ENCODE results near the gene TUBGCP3. TPM values are rescaled to one million over a fixed set of nuclear protein-coding genes. Genes with fewer than 3 reads are reported as not detected.
"Not testable (repeated sequence)": the region's sequence is repeated elsewhere in the genome, so short reads cannot be mapped to it uniquely, and the experiment has no call there.

TUBGCP3 gene
- total and polyA plus RNA-seq, 2 donors (not counting 1 experiment from before 2014, with no cell fraction given), result 30.6 to 65.1 TPM

GRCh38 chr13:112635323-112635722 lies 47.4 kb upstream of the TUBGCP3 start:
- Histone ChIP-seq H3K36me3 (replicated peaks in 1 of 2; ENCODE audit: control extremely low read depth in 1 of 2, control insufficient read depth in 1 of 2, extremely low read depth in 1 of 2, insufficient read depth in 2 of 2, low read length in 1 of 2) (no peaks in the 10 kb centered on the region), H3K9ac (ENCODE audit: low read length) (no peak overlapping the region), H3K27ac (ENCODE audit: low read length in 2 of 2) (no peak overlapping the region), H3K4me1 (ENCODE audit: control insufficient read depth in 2 of 2, insufficient read depth in 2 of 2, low read length in 2 of 2) (no peaks in the 10 kb centered on the region), H3K79me2 (ENCODE audit: control insufficient read depth, insufficient read depth, low read length) (no peaks in the 10 kb centered on the region), H3K4me2 (replicated peaks; ENCODE audit: low read depth, low read length, poor library complexity, severe bottlenecking) (no peak overlapping the region), H3K27me3 (replicated peaks in 1 of 4; ENCODE audit: control extremely low read depth in 1 of 4, control insufficient read depth in 3 of 4, insufficient read depth in 4 of 4, low read length in 3 of 4) (peaks cover 0 to 22% (median 4%) of the 10 kb centered on the region in 4 experiments), H2AFZ (ENCODE audit: insufficient read depth, low read depth, low read length, poor library complexity, severe bottlenecking) (no peak overlapping the region), H3K4me3 (ENCODE audit: control extremely low read depth in 1 of 5, extremely low read depth in 1 of 5, insufficient read depth in 1 of 5, low read depth in 2 of 5, low read length in 4 of 5) (no peak overlapping the region), H3K9me3 (ENCODE audit: control extremely low read depth in 1 of 3, control insufficient read depth in 2 of 3, insufficient read depth in 1 of 3, low read length in 2 of 3) (peaks cover 0 to 3% (median 0%) of the 10 kb centered on the region in 3 donors), H4K20me1 (ENCODE audit: control insufficient read depth, insufficient read depth, low read length, poor library complexity, severe bottlenecking) (no peaks in the 10 kb centered on the region)
- TF ChIP-seq EZH2 (IDR thresholded peaks at IDR 0.05; ENCODE audit: borderline replicate concordance, insufficient read depth, low read depth, low read length, poor library complexity, severe bottlenecking), result no peak
- TF ChIP-seq CTCF (IDR thresholded peaks at IDR 0.05), result no peak
- ATAC-seq (ENCODE audit: low read depth) (no peak), DNase-seq (no peak)
- Mint-ChIP-seq H3K27ac (no peak overlapping the region), H3K9me3 (ENCODE audit: insufficient read depth) (no peaks in the 10 kb centered on the region), H3K4me1 (peaks cover under 1% of the 10 kb centered on the region), H3K4me3 (no peak overlapping the region), H3K27me3 (peaks cover 24% of the 10 kb centered on the region)
- 82% methylated on average over 4 of the region's 6 CpGs for WGBS (ENCODE audit: insufficient coverage)
- CTCF ChIA-PET, result interaction anchor here (1.3 kb wide), 1 partner anchor 239 kb away, joined by 4 read pairs; no protein-coding TSS in a partner anchor
- intact Hi-C loops (cut with micrococcal nuclease), result no loop called here
- POLR2A ChIA-PET, result no interaction called here

GRCh38 chr13:112634102-112634501 lies 46.1 kb upstream of the TUBGCP3 start:
- Mint-ChIP-seq H3K27me3 (peaks cover 18% of the 10 kb centered on the region), H3K9me3 (ENCODE audit: insufficient read depth) (no peaks in the 10 kb centered on the region), H3K27ac (no peak overlapping the region), H3K4me3 (no peak overlapping the region), H3K4me1 (no peaks in the 10 kb centered on the region)
- Histone ChIP-seq H2AFZ (ENCODE audit: insufficient read depth, low read depth, low read length, poor library complexity, severe bottlenecking) (no peak overlapping the region), H3K27ac (ENCODE audit: low read length in 2 of 2) (no peak overlapping the region), H3K4me1 (ENCODE audit: control insufficient read depth in 2 of 2, insufficient read depth in 2 of 2, low read length in 2 of 2) (no peaks in the 10 kb centered on the region), H3K9ac (ENCODE audit: low read length) (no peak overlapping the region), H3K9me3 (ENCODE audit: control extremely low read depth in 1 of 3, control insufficient read depth in 2 of 3, insufficient read depth in 1 of 3, low read length in 2 of 3) (peaks cover 0 to 3% (median 0%) of the 10 kb centered on the region in 3 donors), H3K27me3 (replicated peaks in 1 of 4; ENCODE audit: control extremely low read depth in 1 of 4, control insufficient read depth in 3 of 4, insufficient read depth in 4 of 4, low read length in 3 of 4) (peaks cover 0 to 11% (median 3%) of the 10 kb centered on the region in 4 experiments), H3K4me2 (replicated peaks; ENCODE audit: low read depth, low read length, poor library complexity, severe bottlenecking) (no peak overlapping the region), H3K79me2 (ENCODE audit: control insufficient read depth, insufficient read depth, low read length) (no peaks in the 10 kb centered on the region), H3K4me3 (ENCODE audit: control extremely low read depth in 1 of 5, extremely low read depth in 1 of 5, insufficient read depth in 1 of 5, low read depth in 2 of 5, low read length in 4 of 5) (no peak overlapping the region), H3K36me3 (replicated peaks in 1 of 2; ENCODE audit: control extremely low read depth in 1 of 2, control insufficient read depth in 1 of 2, extremely low read depth in 1 of 2, insufficient read depth in 2 of 2, low read length in 1 of 2) (no peaks in the 10 kb centered on the region), H4K20me1 (ENCODE audit: control insufficient read depth, insufficient read depth, low read length, poor library complexity, severe bottlenecking) (no peaks in the 10 kb centered on the region)
- POLR2A ChIA-PET, result no interaction called here
- intact Hi-C loops (cut with micrococcal nuclease), result no loop called here
- TF ChIP-seq EZH2 (IDR thresholded peaks at IDR 0.05; ENCODE audit: borderline replicate concordance, insufficient read depth, low read depth, low read length, poor library complexity, severe bottlenecking) (no peak), CTCF (IDR thresholded peaks at IDR 0.05) (no peak)
- no peak for ATAC-seq (ENCODE audit: low read depth)
- DNase-seq, result no peak
- CTCF ChIA-PET, result interaction anchor here (1.3 kb wide), 1 partner anchor 240 kb away, joined by 4 read pairs; no protein-coding TSS in a partner anchor
- 89% methylated on average over 11 of the region's 11 CpGs for WGBS (ENCODE audit: insufficient coverage)

- H3K9me3 Mint-ChIP-seq (ENCODE audit: insufficient read depth); H3K27me3 Mint-ChIP-seq; POLR2A ChIA-PET; H3K4me2 ChIP-seq (replicated peaks; ENCODE audit: low read depth, low read length, poor library complexity, severe bottlenecking); H3K4me1 Mint-ChIP-seq; H3K79me2 ChIP-seq (ENCODE audit: control insufficient read depth, insufficient read depth, low read length); H2AFZ ChIP-seq (ENCODE audit: insufficient read depth, low read depth, low read length, poor library complexity, severe bottlenecking); H4K20me1 ChIP-seq (ENCODE audit: control insufficient read depth, insufficient read depth, low read length, poor library complexity, severe bottlenecking); H3K4me3 ChIP-seq (ENCODE audit: control extremely low read depth in 1 of 5, extremely low read depth in 1 of 5, insufficient read depth in 1 of 5, low read depth in 2 of 5, low read length in 4 of 5); ATAC-seq (ENCODE audit: low read depth); H3K4me3 Mint-ChIP-seq; H3K27me3 ChIP-seq (replicated peaks in 1 of 4; ENCODE audit: control extremely low read depth in 1 of 4, control insufficient read depth in 3 of 4, insufficient read depth in 4 of 4, low read length in 3 of 4); H3K9me3 ChIP-seq (ENCODE audit: control extremely low read depth in 1 of 3, control insufficient read depth in 2 of 3, insufficient read depth in 1 of 3, low read length in 2 of 3); H3K36me3 ChIP-seq (replicated peaks in 1 of 2; ENCODE audit: control extremely low read depth in 1 of 2, control insufficient read depth in 1 of 2, extremely low read depth in 1 of 2, insufficient read depth in 2 of 2, low read length in 1 of 2); H3K27ac ChIP-seq (ENCODE audit: low read length in 2 of 2); DNase-seq; H3K9ac ChIP-seq (ENCODE audit: low read length); CTCF ChIA-PET; intact Hi-C loops (cut with micrococcal nuclease); H3K27ac Mint-ChIP-seq: not testable (repeated sequence)
- 93% methylated on average over 10 of the region's 10 CpGs for WGBS (ENCODE audit: insufficient coverage)
- H3K4me1 ChIP-seq (ENCODE audit: control insufficient read depth in 2 of 2, insufficient read depth in 2 of 2, low read length in 2 of 2), result peaks cover 10 to 17% of the 10 kb centered on the region in 2 donors
These were observed 42.3 kb upstream of the TUBGCP3 start for GRCh38 chr13:112630226-112630625.

All from B cell (primary cell).